H1 (cell line): ENCODE data around the gene TXNDC2. TPM values are rescaled to one million over a fixed set of nuclear protein-coding genes. Genes with fewer than 3 reads are reported as not detected.
A peak's percentile ranks its signal among the peaks of the same experiment; 100 is the strongest.

ENCODE experiments used
- CTCF ChIA-PET: fragments of 300-600 bp; sonication (Branson Sonifier 250); formaldehyde crosslinking; loops from one replicate; lab custom pipeline; 2021; ENCODE audit not compliant: partially characterized antibody; lab: Charles Lee
- POLR2A ChIA-PET: fragments of 300-600 bp; sonication (Branson Sonifier 250); formaldehyde crosslinking; loops from one replicate; lab custom pipeline; 2021; ENCODE audit warnings: inconsistent platforms; ENCODE audit not compliant: partially characterized antibody; lab: Charles Lee
- DNase-seq, 2 experiments: peaks; one replicate each; pipeline versions ENCODE4 v3.0.0 to v3.0.0-alpha.2; 2010 to 2022; ENCODE audit warnings: low spot score in 2 of 2, low read depth in 1 of 2, mixed read lengths in 1 of 2
- FAIRE-seq: peaks from 2 replicates; lab custom pipeline; 2011; peaks lifted over from hg19 to GRCh38; lab: Jason Lieb, UNC
- H2AFZ ChIP-seq: 2 replicates; pipeline ENCODE4 v1.8.1; 2012; ENCODE audit warnings: low read length, inconsistent platforms
- H2AK5ac ChIP-seq: 2 replicates; pipeline ENCODE4 v1.6.1; 2013; ENCODE audit warnings: low read depth, low read length
- H2BK120ac ChIP-seq: replicated peaks from 2 replicates; pipeline ENCODE3; 2013; ENCODE audit warnings: low read depth, low read length, inconsistent platforms
- H2BK12ac ChIP-seq: 2 replicates; pipeline ENCODE4 v1.6.1; 2013; ENCODE audit warnings: low read depth, low read length
- H2BK15ac ChIP-seq: 2 replicates; pipeline ENCODE4 v1.6.1; 2013; ENCODE audit warnings: low read length
- H2BK20ac ChIP-seq: 2 replicates; pipeline ENCODE4 v1.6.1; 2013; ENCODE audit warnings: low read length
- H2BK5ac ChIP-seq: 2 replicates; pipeline ENCODE4 v1.6.1; 2013; ENCODE audit warnings: low read depth, low read length
- H3K14ac ChIP-seq: 2 replicates; pipeline ENCODE4 v1.6.1; 2013; ENCODE audit warnings: inconsistent platforms; ENCODE audit not compliant: insufficient read length
- H3K18ac ChIP-seq: 2 replicates; pipeline ENCODE4 v1.6.1; 2013; ENCODE audit warnings: low read length; ENCODE audit errors: extremely low read depth
- H3K23ac ChIP-seq: 2 replicates; pipeline ENCODE4 v1.6.1; 2013; ENCODE audit warnings: inconsistent platforms; ENCODE audit not compliant: insufficient read length
- H3K23me2 ChIP-seq: 2 replicates; pipeline ENCODE4 v1.6.1; 2013; ENCODE audit warnings: low read depth, low read length
- H3K27ac ChIP-seq: 2 replicates; pipeline ENCODE4 v1.6.1; 2011; ENCODE audit warnings: low read depth, low read length, inconsistent platforms
- H3K27me3 ChIP-seq, 4 experiments: replicated peaks in 1 of 4; 1 replicate in 1 of 4; 2 replicates in 3 of 4; pipeline versions ENCODE4 v1.6.1 to v1.8.1; 2011 to 2013; ENCODE audit warnings: low read length in 3 of 4, mild to moderate bottlenecking in 3 of 4, inconsistent platforms in 2 of 4, mixed read lengths in 2 of 4, moderate library complexity in 1 of 4; ENCODE audit not compliant: control insufficient read depth in 3 of 4, insufficient read depth in 3 of 4; ENCODE audit errors: extremely low read depth in 1 of 4
- H3K36me3 ChIP-seq, 4 experiments: 2 replicates each; pipeline versions ENCODE4 v1.6.1 to v1.8.1; 2011 to 2013; ENCODE audit warnings: mild to moderate bottlenecking in 4 of 4, low read length in 3 of 4, moderate library complexity in 2 of 4, control low read depth in 1 of 4, inconsistent platforms in 1 of 4; ENCODE audit not compliant: insufficient read depth in 4 of 4, control insufficient read depth in 2 of 4
- H3K4ac ChIP-seq: replicated peaks from 2 replicates; pipeline ENCODE3; 2013; ENCODE audit warnings: low read length, low read depth, mixed read lengths, inconsistent platforms; ENCODE audit not compliant: insufficient read length
- H3K4me1 ChIP-seq, 4 experiments: replicated peaks in 1 of 4; 1 replicate in 1 of 4; 2 replicates in 3 of 4; pipeline versions ENCODE4 v1.6.1 to v1.8.1; 2011 to 2013; ENCODE audit warnings: low read length in 3 of 4, inconsistent platforms in 2 of 4, mixed read lengths in 1 of 4; ENCODE audit not compliant: insufficient read depth in 4 of 4, control insufficient read depth in 3 of 4
- H3K4me2 ChIP-seq, 2 experiments: 2 replicates each; pipeline versions ENCODE4 v1.6.1 to v1.8.1; 2011 to 2013; ENCODE audit warnings: low read depth in 2 of 2, low read length in 2 of 2, control low read depth in 1 of 2, inconsistent platforms in 1 of 2, mild to moderate bottlenecking in 1 of 2; ENCODE audit not compliant: insufficient read depth in 1 of 2
- H3K4me3 ChIP-seq, 4 experiments: fragments of 200-600, 300-600 bp in 1 of 4; sonication (generic), shearing (Covaris generic), sonication (Bioruptor Twin) in 1 of 4; 2 replicates each; pipeline versions ENCODE4 v1.5.1 to v1.8.1; 2011 to 2016; ENCODE audit warnings: low read length in 4 of 4, low read depth in 3 of 4, control low read depth in 2 of 4, inconsistent platforms in 2 of 4, mild to moderate bottlenecking in 2 of 4, mixed read lengths in 1 of 4, moderate library complexity in 1 of 4; ENCODE audit not compliant: insufficient read depth in 2 of 4; ENCODE audit errors: extremely low read depth in 1 of 4
- H3K56ac ChIP-seq: replicated peaks from 2 replicates; pipeline ENCODE3; 2013; ENCODE audit warnings: low read depth, mild to moderate bottlenecking, mixed read lengths, low read length, inconsistent platforms; ENCODE audit not compliant: insufficient read length
- H3K79me1 ChIP-seq: 2 replicates; pipeline ENCODE4 v1.6.1; 2013; ENCODE audit warnings: low read depth, low read length, control low read depth
- H3K79me2 ChIP-seq, 2 experiments: 2 replicates each; pipeline versions ENCODE4 v1.6.1 to v1.8.1; 2012 to 2013; ENCODE audit warnings: low read length in 2 of 2, mild to moderate bottlenecking in 2 of 2, inconsistent platforms in 1 of 2; ENCODE audit not compliant: insufficient read depth in 2 of 2, control insufficient read depth in 1 of 2
- H3K9ac ChIP-seq, 4 experiments: replicated peaks in 1 of 4; 1 replicate in 1 of 4; 2 replicates in 3 of 4; pipeline versions ENCODE4 v1.6.1 to v1.8.1; 2011 to 2013; ENCODE audit warnings: low read depth in 3 of 4, low read length in 3 of 4, control low read depth in 2 of 4, mild to moderate bottlenecking in 2 of 4, moderate library complexity in 2 of 4, inconsistent platforms in 1 of 4; ENCODE audit errors: extremely low read depth in 1 of 4
- H3K9me3 ChIP-seq, 2 experiments: 2 replicates each; pipeline versions ENCODE4 v1.6.1 to v1.8.1; 2012 to 2013; ENCODE audit warnings: mild to moderate bottlenecking in 2 of 2, moderate library complexity in 2 of 2, control low read depth in 1 of 2, inconsistent platforms in 1 of 2, low read depth in 1 of 2, low read length in 1 of 2, mixed read lengths in 1 of 2; ENCODE audit not compliant: insufficient read depth in 2 of 2
- H4K20me1 ChIP-seq, 2 experiments: replicated peaks in 1 of 2; 2 replicates each; pipeline versions ENCODE3 to v1.8.1; 2011 to 2013; ENCODE audit warnings: inconsistent platforms in 2 of 2, low read length in 2 of 2, mild to moderate bottlenecking in 1 of 2; ENCODE audit not compliant: insufficient read depth in 2 of 2, control insufficient read depth in 1 of 2
- H4K5ac ChIP-seq: 2 replicates; pipeline ENCODE4 v1.6.1; 2013; ENCODE audit warnings: low read length, low read depth, mixed read lengths, inconsistent platforms; ENCODE audit not compliant: insufficient read length
- H4K8ac ChIP-seq: 2 replicates; pipeline ENCODE4 v1.8.0; 2013; ENCODE audit warnings: mild to moderate bottlenecking, moderate library complexity, low read length, inconsistent platforms; ENCODE audit not compliant: insufficient read depth; ENCODE audit errors: extremely low read depth
- H4K91ac ChIP-seq: replicated peaks from 2 replicates; pipeline ENCODE3; 2013; ENCODE audit warnings: low read length, mixed read lengths, inconsistent platforms; ENCODE audit not compliant: insufficient read length
- CEBPB ChIP-seq: IDR thresholded peaks from 2 replicates; pipeline ENCODE4 v1.6.1; 2012; ENCODE audit warnings: low read depth, low read length
- WGBS, 2 experiments: shearing (Covaris generic) in 1 of 2; methylation state at CpG; one replicate each; pipeline versions ENCODE4 v1.1.6 to v1.1.7; 2013 to 2015; ENCODE audit warnings: low lambda C conversion rate in 2 of 2, mixed read lengths in 2 of 2, inconsistent platforms in 1 of 2, low coverage in 1 of 2, missing lambda C conversion rate in 1 of 2; ENCODE audit not compliant: insufficient replicate concordance in 2 of 2, insufficient coverage in 1 of 2, insufficient read length in 1 of 2; ENCODE audit errors: extremely low coverage in 1 of 2, missing lambda C conversion rate in 1 of 2; 5-methylcytosine and 5-hydroxymethylcytosine counted together
- polyA plus RNA-seq, 7 experiments: library from polyadenylated mRNA; depleted of rRNA in 3 of 7; stranded (reverse) in 5 of 7; unstranded in 2 of 7; fragments of >200 nt in 5 of 7; fragments of 200-250 nt in 2 of 7; gene quantifications; 1 replicate in 5 of 7; 2 replicates in 1 of 7; 4 replicates in 1 of 7; pipeline versions ENCODE4 v1.2.1 to v1.2.3, GENCODE V29; 2011 to 2013; ENCODE audit warnings: missing spikeins in 2 of 7, mixed read lengths in 2 of 7
- total RNA-seq: library from RNA; stranded (reverse); fragmentation: NEBNext Ultra II Directional; extraction: Animal tissue kit (Norgen Biotek cat#: 25700); gene quantifications from 2 replicates; pipeline ENCODE4 v1.2.1, GENCODE V29; 2021
- TF ChIP-seq, protein P1 (sequence below), 3 experiments: IDR thresholded peaks; 1 replicate in 2 of 3; 2 replicates in 1 of 3; pipeline versions ENCODE4 v1.5.1 to v1.6.1; 2011; ENCODE audit warnings: low read length in 3 of 3, mild to moderate bottlenecking in 3 of 3, inconsistent platforms in 2 of 3, low read depth in 1 of 3, moderate library complexity in 1 of 3; ENCODE audit not compliant: insufficient read depth in 1 of 3; ENCODE audit errors: control extremely low read depth in 1 of 3

The TXNDC2 gene
- total and polyA plus RNA-seq, 2 of the 8 experiments (the other 6 are each of a cell fraction or from before 2014, with no cell fraction given) = 0.09 TPM; not detected in 1

DNA sequence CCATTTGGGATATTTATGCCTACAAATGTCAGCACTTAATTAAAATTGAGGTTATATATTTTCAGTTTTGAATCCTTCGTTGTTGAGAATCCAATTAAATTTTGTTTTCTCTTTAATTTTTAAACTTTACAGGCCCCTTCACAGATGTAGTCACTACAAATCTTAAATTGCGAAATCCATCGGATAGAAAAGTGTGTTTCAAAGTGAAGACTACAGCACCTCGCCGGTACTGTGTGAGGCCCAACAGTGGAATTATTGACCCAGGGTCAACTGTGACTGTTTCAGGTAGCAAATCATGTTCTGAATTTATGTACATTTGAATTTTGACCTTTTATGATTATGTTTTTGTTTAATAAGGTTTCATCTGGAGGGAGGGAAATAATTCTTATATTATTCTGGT, 45.9 kb downstream of the TXNDC2 start:
- 90% methylated on average over 5 of the region's 5 CpGs; no CpG with 5 or more reads in 1 of the 2 experiments for whole genome bisulfite sequencing, 2 experiments
- Histone ChIP-seq H4K91ac (no peak overlapping the region), H3K4me1 (peaks cover 0 to 5% (median 3%) of the 10 kb centered on the region in 4 experiments; a peak in 4 of 7 replicates), H2AFZ (no peak overlapping the region), H2BK120ac (no peak overlapping the region), H3K9me3 (no peaks in the 10 kb centered on the region), H3K4me2 (no peak overlapping the region), H3K56ac (no peak overlapping the region), H3K23ac (no peak overlapping the region), H3K18ac (no peak overlapping the region), H3K4ac (no peak overlapping the region), H3K79me2 (peaks cover 0 to 82% of the 10 kb centered on the region in 2 experiments; a peak in 3 of 4 replicates), H4K5ac (no peak overlapping the region), H4K8ac (no peak overlapping the region), H3K14ac (no peak overlapping the region), H3K36me3 (peaks cover 2 to 33% (median 8%) of the 10 kb centered on the region in 4 experiments; a peak in 5 of 8 replicates), H2BK12ac (no peak overlapping the region), H2BK5ac (no peak overlapping the region), H3K79me1 (no peaks in the 10 kb centered on the region), H4K20me1 (peaks cover 1 to 6% of the 10 kb centered on the region in 2 experiments), H2BK20ac (no peak overlapping the region), H2AK5ac (no peak overlapping the region), H2BK15ac (no peak overlapping the region), H3K23me2 (no peaks in the 10 kb centered on the region), H3K4me3 (no peak overlapping the region), H3K27ac (no peak overlapping the region), H3K9ac (no peak overlapping the region), H3K27me3 (no peaks in the 10 kb centered on the region)
- POLR2A ChIA-PET = no interaction called here
- TF ChIP-seq, protein P1, sequence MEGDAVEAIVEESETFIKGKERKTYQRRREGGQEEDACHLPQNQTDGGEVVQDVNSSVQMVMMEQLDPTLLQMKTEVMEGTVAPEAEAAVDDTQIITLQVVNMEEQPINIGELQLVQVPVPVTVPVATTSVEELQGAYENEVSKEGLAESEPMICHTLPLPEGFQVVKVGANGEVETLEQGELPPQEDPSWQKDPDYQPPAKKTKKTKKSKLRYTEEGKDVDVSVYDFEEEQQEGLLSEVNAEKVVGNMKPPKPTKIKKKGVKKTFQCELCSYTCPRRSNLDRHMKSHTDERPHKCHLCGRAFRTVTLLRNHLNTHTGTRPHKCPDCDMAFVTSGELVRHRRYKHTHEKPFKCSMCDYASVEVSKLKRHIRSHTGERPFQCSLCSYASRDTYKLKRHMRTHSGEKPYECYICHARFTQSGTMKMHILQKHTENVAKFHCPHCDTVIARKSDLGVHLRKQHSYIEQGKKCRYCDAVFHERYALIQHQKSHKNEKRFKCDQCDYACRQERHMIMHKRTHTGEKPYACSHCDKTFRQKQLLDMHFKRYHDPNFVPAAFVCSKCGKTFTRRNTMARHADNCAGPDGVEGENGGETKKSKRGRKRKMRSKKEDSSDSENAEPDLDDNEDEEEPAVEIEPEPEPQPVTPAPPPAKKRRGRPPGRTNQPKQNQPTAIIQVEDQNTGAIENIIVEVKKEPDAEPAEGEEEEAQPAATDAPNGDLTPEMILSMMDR (IDR thresholded peaks at IDR 0.05; ENCODE audit: control extremely low read depth in 1 of 3, insufficient read depth in 1 of 3, low read depth in 1 of 3, low read length in 3 of 3) = no peak
- TF ChIP-seq CEBPB = peak; percentile 63; the same call in 1 of the 2 replicates
- no peak for DNase-seq
- CTCF ChIA-PET = no interaction called here
- FAIRE-seq = no peak
